GM18505 (cell line): ENCODE results near the gene FBXO8.

Experiments used
- ATAC-seq: cut with Tn5 transposase; IDR thresholded peaks from one replicate; pipeline ENCODE4 v1.9.1; 2021; ENCODE audit not compliant: unreplicated experiment
- POLR2A ChIP-seq: IDR thresholded peaks from 4 replicates; pipeline ENCODE4 v1.6.1; 2011; ENCODE audit warnings: borderline replicate concordance; ENCODE audit not compliant: insufficient read depth, insufficient read length; ENCODE audit errors: extremely low read depth

FBXO8 gene

GRCh38 chr4:174215961-174216680 lies 67.3 kb downstream of the FBXO8 start:
- TF ChIP-seq POLR2A = no peak
- no peak for ATAC-seq

DNA sequence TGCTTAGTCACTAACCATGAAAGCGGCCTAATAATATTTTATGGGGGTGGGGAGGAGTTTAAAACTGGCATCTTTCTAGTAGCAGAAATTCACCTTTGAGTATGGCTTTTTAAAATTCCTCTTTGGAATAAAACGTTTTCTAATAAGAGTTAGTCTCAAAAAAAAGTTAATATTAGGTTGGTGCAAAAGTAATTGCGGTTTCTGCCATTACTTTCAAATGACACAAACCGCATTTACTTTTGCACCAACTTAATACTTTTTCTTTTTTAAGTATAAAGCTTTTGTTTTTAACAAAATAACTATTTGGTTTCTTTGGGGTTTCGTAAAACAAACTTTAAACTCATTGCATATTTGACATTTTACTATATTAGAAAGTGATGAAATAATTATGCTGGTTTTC lies 68.4 kb downstream of the FBXO8 start:
- no peak for TF ChIP-seq POLR2A
- ATAC-seq = no peak

DNA sequence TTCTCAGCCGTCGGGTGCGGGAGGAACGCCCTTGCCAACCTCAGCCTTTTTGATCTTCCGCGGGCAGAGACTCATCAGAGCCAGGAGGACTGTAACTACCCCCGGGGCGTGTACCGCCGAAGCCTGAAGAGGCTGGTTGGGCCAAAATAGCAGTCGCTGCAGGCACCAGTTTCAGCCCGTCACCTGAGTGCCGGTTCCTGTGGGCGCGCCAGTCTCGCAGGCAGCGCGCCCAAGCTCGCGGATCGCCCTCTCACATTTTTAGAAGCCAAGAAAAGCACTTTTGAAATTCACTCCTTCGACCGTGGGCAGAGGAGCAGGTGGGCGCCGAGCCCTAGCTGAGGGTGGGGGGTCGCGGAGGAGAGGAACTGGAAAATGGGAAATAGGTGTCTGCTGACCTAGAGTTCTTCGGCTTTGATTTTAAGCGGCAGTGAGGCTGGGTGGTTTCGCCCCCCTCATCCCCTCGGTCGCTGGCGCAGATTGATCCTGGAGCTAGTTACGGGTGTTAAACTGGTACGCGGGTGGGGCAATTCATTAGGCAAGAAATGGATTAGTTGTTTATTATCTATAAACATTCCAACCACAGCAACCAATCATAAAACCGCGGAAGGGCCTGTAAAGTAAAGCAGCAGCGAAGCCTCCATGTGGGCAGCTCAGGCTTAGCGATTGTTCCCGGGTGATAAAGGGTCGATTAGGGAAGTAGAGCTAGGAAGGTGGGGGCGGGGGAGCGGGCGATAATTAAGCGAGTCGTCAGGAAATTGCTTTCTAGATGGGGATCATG lies 69.2 kb downstream of the FBXO8 start:
- ATAC-seq = no peak
- TF ChIP-seq POLR2A = no peak

GRCh38 chr4:174213731-174214100 lies 69.8 kb downstream of the FBXO8 start:
- TF ChIP-seq POLR2A = no peak
- no peak for ATAC-seq

GRCh38 chr4:174212061-174212460 lies 71.4 kb downstream of the FBXO8 start:
- no peak for TF ChIP-seq POLR2A

GRCh38 chr4:174211622-174212044 lies 71.8 kb downstream of the FBXO8 start:
- no peak for ATAC-seq
- no peak for TF ChIP-seq POLR2A

More at GRCh38 chr4:174212061-174212460, 71.4 kb downstream of the FBXO8 start:
- no peak for ATAC-seq

DNA sequence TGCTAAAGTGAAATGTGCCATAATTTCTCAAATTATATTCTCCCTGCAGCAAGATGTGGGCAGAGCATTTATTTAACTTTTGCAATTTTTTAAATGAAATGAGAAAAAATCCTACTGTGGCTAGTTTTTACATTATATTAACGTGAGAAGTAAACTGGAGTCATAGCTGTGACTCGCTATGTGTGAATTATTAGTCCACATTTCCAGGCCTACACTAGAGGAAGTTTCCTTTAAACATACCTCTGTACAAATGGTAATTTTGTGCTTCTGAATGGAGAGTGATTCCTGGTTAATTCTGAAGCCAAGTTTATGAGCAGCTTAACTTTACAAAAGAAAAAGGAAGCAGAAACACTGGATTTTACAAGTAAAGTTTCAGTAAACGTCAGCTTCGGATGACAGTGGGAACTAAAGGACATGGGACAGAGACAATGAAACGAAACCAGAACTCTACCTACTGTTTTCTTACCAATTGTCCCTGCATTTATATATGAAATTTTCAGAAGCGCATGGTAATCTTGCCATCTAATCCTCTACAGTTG lies 72.4 kb downstream of the FBXO8 start:
- no peak for ATAC-seq
- no peak for TF ChIP-seq POLR2A

GRCh38 chr4:174210354-174210753 lies 73.1 kb downstream of the FBXO8 start:
- no peak for TF ChIP-seq POLR2A
- ATAC-seq = no peak

GRCh38 chr4:174209341-174209740 lies 74.1 kb downstream of the FBXO8 start:
- TF ChIP-seq POLR2A = no peak
- no peak for ATAC-seq

DNA sequence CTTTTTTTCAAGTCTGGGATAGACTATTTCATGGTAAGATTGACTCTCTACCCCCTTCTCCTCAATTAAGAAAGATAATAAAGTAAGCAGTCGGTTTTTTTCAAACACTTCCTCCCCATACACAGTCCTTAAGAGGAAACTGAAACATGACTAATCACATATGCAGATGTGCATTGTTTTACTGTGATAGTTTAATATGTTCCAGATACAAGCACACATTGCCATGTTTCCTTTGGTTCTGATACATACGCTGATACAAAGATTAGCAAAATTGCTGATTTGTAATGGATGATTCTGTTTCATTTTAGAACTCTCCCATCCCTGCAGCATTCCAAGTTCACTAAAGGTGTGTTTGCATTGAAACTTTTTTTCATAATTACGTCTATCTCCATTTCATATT lies 76.1 kb downstream of the FBXO8 start:
- no peak for ATAC-seq
- TF ChIP-seq POLR2A = no peak

DNA sequence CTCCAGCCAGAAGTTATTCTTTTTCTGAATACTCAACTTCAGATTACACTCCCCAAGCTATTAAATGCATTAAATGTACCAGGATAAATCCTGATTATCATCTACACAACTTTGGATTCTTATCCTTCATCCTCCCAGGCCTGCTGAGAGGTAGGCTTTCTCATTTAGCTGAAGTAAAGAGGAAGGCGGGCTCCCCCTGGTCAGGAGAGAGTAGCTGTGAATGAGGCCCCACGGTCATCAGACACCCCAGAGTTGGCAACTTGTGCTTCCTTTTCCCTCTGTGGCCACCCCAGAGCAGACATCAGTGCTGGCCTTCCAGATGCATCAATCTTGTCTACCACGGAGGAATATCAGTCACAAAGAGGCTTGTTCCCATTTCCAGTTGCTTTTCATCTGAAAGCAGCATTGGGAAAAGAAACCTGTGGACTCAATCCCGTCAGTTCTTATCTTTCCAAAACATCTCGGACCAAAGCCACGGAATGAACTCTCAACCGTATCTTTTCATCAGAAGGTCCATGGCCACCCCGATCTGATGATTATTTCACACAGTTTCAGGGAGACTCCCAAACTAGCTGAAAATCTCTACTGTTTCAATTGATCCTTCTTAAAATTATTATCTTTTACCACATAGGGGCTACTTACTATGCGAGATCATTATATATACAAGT lies 79.2 kb downstream of the FBXO8 start:
- no peak for TF ChIP-seq POLR2A
- no peak for ATAC-seq

DNA sequence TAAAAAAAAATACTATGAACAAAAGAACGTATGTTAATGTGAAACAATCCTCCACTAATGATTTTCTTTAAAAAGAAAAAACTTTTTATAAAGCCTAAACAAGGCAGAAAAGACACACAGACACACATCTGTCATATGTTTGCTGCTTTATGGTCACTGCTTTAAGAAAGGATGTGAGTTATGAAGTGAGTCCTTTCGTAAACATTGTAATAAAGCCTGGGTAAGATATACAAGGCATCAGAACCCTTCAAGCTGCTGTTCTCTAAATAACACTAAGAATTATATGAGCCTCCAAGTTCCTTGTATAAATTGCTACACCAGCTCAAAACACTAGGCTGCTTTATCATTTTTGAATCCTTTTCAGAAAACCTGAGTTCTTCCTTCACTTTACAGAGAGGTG lies 81.6 kb downstream of the FBXO8 start:
- ATAC-seq = no peak
- TF ChIP-seq POLR2A = no peak

DNA sequence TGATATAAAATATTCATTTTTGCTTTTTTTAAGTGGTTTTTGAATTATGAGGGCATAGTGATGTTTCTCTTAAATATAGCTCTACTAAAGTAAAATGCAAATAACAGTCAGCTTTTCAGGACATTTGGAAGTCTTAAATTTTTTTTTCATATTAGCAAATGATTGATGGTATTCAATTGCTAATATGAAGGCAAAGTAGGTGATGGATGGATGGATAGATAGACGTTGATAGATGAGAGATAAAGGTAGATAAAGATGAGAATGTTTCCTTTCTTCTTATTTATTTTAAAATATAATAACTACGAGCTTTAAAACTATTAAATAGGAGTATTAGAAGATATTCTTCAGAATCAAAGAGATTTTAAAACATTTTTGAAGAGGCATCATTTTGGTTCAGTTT lies 83.7 kb downstream of the FBXO8 start:
- TF ChIP-seq POLR2A = no peak
- ATAC-seq = no peak
